VCaP (cell line): ENCODE results near the gene HOXB7.
A peak's percentile ranks its signal among the peaks of the same experiment; 100 is the strongest.

Source experiments
- H3K27ac ChIP-seq: fragments of 450-650 bp; 2 replicates; pipeline ENCODE4 v1.5.1; 2017
- TF ChIP-seq, protein P1 (sequence below): fragments of 450-650 bp; conservative IDR thresholded peaks from 2 replicates; pipeline ENCODE4 v1.5.1; 2017; ENCODE audit warnings: mild to moderate bottlenecking, moderate library complexity

The HOXB7 gene

DNA sequence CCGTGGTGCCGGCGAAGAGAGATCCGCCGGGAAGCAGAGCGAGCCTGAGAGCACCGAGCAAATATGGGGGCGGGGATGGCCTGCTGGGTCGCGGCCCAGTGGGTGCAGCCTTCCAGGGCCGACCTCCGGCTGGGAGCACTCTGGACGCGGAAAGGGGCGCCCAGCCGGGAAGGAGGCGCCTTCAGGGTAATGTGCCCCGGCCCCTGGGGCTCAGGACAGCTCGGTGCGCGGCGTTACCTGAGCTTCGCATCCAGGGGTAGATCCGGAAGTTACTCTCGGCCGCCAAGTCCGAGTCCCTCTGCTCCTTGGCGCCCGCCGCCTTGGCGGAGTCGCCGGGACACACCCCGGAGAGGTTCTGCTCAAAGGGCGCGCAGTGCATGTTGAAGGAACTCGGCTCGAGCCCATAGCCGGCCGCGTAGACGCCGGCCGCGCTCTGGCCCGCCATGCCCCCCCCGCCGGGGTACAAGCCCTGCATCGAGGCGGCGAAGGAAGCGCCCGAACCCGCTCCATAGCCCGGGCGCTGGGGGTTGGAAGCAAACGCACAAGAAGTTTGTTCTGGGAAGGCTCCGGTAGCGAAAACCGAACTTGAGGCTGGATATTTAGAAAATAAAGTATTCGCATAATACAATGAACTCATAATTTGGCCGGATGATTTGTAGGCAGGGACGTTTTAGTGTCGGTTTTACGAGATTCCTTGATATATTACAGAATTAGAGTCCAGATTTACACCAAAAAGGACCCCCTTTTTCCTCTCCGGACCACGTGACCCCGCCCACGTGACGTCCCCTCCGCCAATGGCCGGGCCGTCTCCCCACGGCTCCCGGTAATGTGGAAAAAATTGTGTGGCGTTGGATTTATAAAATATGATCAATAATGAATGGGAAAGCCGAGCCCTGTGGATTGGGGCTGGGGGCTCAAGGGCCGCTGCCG lies at the start of gene HOXB7:
Gene HOXB7 (minus strand): TSS at position 736 of the 930 bp plus-strand sequence. CDS start 99 bp downstream, at position 637.
- H3K27ac ChIP-seq: peak within 1 kb of the TSS; percentile 49; the same call in 1 of the 2 replicates
- TF ChIP-seq, protein P1, sequence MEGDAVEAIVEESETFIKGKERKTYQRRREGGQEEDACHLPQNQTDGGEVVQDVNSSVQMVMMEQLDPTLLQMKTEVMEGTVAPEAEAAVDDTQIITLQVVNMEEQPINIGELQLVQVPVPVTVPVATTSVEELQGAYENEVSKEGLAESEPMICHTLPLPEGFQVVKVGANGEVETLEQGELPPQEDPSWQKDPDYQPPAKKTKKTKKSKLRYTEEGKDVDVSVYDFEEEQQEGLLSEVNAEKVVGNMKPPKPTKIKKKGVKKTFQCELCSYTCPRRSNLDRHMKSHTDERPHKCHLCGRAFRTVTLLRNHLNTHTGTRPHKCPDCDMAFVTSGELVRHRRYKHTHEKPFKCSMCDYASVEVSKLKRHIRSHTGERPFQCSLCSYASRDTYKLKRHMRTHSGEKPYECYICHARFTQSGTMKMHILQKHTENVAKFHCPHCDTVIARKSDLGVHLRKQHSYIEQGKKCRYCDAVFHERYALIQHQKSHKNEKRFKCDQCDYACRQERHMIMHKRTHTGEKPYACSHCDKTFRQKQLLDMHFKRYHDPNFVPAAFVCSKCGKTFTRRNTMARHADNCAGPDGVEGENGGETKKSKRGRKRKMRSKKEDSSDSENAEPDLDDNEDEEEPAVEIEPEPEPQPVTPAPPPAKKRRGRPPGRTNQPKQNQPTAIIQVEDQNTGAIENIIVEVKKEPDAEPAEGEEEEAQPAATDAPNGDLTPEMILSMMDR: no peak

DNA sequence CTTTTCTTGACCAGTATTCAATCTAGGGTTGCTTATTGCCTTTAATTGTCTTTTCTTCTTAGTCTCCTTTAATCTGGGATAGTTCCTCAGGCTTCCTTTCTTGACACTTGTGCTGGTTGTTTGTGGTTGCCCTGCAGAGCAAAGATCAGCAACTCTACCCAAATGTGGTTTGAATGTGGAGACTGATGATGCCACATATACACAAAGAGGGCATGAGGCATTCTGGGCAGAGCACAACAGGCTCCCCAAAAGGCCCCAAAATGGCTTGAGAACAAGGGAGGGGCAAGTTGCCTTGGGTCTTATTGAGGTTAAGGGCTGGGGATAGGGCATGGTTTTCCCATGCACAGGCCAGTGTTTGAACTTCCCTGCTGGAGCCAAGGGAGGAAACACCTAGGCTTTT lies 45.1 kb upstream of the HOXB7 start:
- TF ChIP-seq, protein P1: no peak
- no peak overlapping the region for H3K27ac ChIP-seq

DNA sequence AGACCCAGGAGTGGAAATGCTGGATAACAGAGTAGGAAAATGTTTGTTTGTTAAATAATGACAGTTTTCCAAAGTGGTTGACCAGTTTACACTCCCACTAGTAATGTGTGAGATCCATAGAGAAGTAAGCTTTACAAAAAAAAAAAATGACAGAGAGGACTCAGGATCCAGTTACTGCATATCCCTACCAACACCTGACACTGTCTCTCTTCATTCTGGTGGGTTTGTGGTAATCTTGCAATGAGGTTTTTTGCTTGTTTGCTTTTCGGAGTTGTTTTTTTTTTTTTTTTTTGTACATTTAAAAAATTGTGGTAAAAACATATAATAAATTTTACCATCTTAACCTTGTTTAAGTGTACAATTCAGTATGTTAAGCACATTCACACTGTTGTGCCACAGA lies 38.9 kb upstream of the HOXB7 start:
- no peak overlapping the region for H3K27ac ChIP-seq
- TF ChIP-seq, protein P1: no peak

DNA sequence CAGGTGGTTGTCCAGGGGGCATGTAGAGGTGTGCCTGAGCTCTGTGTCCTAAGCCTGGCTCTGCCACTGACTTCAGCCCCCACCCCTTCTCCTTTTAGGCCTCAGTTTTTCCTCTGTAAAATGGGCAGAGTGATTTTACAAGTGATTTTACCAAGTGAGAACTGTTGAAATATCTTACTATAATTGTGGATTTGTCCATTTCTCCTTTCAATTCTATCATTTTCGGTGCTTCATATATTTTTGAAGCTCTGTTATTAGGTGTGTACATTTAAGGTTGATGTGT lies 37.1 kb upstream of the HOXB7 start:
- TF ChIP-seq, protein P1: no peak
- no peak overlapping the region for H3K27ac ChIP-seq

DNA sequence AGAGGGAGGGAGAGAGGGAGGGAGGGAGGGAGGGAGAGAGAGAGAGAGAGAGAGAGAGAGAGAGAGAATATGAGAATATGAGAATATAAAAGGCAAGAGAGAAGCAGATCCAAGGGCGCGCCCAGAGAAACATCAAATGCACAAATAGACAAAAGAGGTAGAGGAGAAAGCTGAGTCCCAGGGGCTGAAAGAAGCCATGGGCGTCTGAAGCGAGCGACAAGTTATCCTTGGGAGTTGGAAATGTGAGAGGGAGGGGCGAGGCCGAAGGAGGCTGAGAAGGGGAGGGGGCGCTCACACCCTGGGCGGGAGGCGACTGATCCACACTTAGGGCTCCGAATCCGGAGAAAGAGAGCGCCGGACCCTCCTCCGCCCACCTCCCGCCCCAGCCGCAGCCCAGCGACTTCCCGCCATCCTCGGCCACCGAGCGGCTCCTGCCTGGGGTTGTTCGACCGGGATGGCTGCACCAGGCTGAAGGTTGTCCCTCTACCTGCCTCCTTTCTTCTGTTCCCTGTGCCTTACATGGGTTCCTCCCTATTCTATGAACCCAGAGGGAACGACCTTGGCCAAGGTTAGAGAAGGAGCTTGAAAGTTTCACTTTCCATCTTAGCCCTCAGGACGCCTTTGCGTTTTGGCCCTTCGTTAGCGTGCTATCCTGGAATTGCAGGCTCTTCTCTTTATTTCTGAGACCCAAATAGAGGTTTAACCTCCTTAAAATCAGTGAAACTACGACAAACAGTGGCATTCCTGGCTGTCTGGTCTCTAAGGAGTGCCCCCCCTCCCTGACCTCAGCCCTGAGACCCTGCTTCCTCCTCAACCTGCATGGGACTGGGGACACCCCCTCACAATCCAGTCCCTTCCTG lies 36.5 kb upstream of the HOXB7 start:
- TF ChIP-seq, protein P1: no peak
- H3K27ac ChIP-seq: no peak overlapping the region; the same call in 1 of the 2 replicates

DNA sequence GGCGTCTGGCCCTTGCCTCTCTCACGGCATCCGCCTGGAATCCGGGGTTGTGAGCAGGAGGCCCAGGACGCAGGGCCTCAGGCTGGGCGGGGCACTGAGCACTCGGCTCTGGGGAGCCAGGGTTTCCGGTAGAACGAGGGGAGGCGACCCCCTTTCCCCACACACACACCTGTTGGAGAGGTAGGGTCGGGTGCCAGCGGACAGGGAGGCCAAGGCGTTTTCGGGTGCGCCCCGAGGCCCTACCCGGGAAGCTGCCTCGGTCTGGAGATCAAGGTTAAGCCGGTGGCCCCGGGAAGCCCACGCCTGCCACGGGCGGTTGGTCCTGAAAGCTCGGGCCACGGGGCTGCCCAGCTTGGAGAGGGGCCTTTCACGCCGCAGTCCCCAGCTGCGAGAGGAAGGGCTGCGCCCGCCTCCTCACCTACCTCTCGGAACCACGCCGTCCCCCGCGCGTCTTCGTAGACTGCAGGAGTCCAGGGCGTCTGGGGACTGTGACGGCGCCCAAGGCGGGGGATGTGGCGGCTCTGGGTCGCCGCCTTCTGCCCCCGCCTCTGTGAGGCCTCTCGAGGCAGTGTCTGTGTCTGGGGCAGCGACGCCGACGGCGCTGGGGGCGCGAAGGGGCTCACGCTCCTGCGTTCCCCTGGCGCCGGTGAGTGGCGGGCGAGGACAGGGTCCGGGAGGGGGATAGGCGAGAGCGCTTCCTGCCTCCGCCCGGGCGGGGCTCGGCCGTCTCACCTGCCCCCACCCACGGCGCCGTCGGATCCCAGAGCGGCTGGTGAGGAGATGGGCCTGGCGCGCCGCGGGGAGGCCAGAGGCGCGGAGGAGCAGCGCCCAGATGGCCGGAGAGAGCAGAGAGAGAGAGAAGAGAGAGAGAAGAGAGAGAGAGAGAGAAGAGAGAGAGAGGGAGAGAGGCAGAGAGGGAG lies 35.6 kb upstream of the HOXB7 start:
- H3K27ac ChIP-seq: no peak overlapping the region
- TF ChIP-seq, protein P1: no peak
